ENCODE measurements around the gene LILRA6.
"Not testable (repeated sequence)": the region's sequence is repeated elsewhere in the genome, so short reads cannot be mapped to it uniquely, and the experiment has no call there.

The LILRA6 gene

DNA sequence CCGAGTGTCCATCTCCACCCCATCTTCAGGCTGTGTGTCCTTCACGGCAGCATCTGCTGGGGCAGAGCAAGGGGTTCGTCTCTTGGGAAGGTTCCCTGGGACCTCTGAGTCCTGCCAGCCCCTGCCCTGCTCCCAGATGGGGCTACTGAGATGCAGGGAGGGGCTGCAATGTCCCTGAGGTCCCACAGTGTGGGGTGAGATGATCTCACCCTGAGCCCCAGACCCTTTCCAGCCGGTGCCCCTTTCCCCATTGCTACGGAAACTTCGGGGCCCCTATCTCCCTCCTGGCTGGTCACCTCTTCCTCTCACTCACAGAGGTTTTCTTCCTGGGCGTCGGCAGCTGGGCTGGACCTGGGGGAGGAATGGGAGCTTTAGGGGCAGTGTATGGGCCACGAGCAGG is 33.4 kb upstream of the LILRA6 start:
- FAIRE-seq (no peak), DNase-seq (ENCODE audit: insufficient read length, low spot score) (no peak)
- TF ChIP-seq POLR2A (IDR thresholded peaks at IDR 0.05; ENCODE audit: low read depth, low read length): no peak

DNA sequence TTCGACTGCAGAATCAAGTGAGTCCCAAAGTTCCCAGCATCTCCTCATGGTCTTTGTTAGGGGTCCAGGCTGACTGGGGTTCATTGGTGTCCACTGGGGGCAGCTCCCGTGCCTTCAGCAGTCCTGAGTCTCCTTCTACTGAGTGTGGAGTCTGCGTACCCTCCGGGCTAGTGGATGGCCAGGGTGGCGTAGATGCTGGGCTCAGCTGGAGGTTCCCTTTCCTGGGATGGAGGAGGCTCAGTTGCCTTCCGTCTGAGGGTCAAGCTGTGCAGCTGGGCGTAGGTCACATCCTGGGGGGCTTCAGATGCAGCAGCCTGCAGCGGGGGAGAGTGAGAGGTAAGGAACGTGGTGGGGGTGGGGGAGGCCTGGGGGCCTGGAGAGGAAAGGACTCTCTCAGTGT is 31.9 kb upstream of the LILRA6 start:
- FAIRE-seq; DNase-seq (ENCODE audit: insufficient read length, low spot score): not testable (repeated sequence)

DNA sequence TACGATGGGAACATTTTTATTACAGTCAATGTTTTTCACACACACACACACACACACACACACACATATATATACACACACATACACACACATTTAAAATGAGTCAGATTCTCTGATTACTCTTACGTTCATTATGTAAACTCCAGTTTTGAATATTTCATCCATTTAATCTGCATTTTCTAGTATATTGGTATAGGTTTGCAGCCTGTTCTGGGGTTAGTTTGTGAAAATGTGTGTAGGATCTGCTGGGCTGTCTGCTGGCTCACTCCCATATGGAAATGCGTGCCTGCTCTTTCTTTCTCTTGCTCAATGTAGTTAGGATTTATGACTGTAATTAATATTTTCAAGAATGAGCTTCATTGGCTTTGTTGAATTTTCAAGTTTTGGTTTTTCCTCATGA is 31.2 kb upstream of the LILRA6 start:
- FAIRE-seq (no peak), DNase-seq (ENCODE audit: insufficient read length, low spot score) (no peak)
- TF ChIP-seq POLR2A (IDR thresholded peaks at IDR 0.05; ENCODE audit: low read depth, low read length): no peak

DNA sequence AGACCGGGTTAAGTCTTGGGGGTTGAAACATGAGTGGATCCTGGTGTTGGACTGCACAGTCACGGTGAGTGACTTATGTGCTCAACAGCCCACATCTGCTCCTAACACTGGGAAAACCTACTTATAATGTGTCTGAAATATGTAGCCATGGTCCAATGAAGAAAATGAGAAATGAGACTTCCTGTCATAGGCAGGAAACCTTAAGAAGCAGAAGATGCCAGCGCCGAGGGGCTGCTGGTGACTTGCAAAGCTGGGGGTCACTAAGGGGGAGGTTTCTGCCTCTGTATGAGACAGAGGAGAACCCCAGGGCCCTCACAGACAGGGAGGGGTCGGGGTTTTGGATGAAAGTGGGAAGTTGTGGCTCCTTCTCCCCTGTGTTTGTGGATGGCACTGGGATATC is 29.6 kb upstream of the LILRA6 start:
- not testable (repeated sequence) for DNase-seq (ENCODE audit: insufficient read length, low spot score); FAIRE-seq

DNA sequence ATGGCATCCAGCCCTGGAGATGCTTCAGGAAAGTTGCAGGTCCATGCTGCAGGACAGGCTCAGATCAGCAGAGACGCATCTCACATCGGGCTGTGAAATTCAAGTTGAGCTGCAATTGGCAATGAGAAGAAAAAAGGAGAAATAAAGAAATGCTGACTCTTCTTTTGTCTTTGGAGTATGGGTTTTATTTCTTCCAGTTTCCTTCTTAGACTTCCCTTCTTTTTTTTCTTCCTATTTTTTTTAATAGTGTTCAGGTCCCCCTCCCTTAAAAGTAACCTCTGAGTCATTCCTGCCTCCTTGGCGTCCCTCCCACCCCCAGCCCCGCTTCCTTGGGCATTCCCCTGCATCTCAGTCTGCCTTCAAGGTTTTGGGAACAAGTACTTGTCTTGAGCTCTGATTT is 29.0 kb upstream of the LILRA6 start:
- FAIRE-seq; DNase-seq (ENCODE audit: insufficient read length, low spot score): not testable (repeated sequence)

DNA sequence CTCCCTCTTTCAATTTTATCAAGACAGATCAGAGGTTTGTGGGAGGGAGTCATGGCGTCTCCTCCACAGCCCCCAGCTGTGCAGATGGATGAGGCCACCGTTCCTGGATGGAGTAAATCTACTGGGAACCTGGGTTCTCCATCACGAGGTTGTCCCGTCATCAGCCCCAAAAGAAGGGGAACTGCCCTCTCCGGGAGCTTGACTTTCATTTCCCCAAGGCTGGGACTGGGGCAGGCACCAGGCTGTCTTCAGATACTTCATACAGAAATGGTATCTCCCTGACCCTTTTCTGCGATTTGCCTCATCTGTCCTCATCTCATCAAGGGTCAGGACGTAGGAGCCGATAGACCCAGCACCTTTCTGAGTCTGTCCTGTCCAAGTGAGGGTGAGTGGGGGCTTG is 28.5 kb upstream of the LILRA6 start:
- TF ChIP-seq POLR2A (IDR thresholded peaks at IDR 0.05; ENCODE audit: low read depth, low read length): no peak
- no peak for DNase-seq (ENCODE audit: insufficient read length, low spot score)
- no peak for FAIRE-seq

DNA sequence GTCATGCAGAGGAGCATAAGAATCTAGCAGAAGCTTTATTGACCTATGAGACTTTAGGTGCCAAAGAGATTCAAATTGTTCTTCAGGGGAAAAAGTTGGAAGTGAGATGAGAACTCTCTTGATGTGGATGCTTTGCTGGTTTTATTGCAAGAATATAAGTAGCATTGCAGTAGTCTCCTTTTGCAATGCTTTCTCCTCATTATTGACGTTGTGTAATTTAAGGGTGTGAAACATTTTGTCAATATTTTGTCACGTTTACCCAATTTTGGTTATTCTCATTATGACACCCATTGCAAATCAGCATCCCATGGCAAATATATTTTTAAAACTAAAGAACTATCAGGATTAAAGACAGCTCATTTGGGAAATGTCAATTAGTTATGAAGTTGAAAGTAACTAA is 26.3 kb upstream of the LILRA6 start:
- no peak for TF ChIP-seq POLR2A (IDR thresholded peaks at IDR 0.05; ENCODE audit: low read depth, low read length)

DNA sequence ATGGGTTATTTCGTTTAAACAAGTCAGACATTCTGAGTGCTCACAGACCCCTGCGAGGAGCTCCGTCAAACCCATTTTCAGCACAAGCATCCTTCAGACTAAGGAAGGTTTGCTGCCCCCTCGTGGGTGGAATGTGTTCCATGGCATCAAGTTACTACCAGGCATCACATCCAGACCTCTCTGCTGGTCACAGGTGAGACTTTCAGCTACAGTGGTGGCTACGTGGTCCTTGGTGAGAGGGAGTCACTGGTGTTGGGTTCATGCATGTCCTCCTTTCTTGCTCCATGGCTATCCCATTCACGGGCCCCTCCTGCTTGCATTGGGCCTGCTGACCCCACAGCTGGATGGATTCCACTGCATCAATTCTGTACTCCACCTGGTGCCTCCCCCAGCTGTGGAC is 23.5 kb upstream of the LILRA6 start:
- FAIRE-seq (no peak), DNase-seq (ENCODE audit: insufficient read length, low spot score) (peak; percentile 67)
- no peak for TF ChIP-seq POLR2A (IDR thresholded peaks at IDR 0.05; ENCODE audit: low read depth, low read length)

More for the DNA sequence above, 26.3 kb upstream of the LILRA6 start:
- no peak for FAIRE-seq
- DNase-seq (ENCODE audit: insufficient read length, low spot score): no peak

DNA sequence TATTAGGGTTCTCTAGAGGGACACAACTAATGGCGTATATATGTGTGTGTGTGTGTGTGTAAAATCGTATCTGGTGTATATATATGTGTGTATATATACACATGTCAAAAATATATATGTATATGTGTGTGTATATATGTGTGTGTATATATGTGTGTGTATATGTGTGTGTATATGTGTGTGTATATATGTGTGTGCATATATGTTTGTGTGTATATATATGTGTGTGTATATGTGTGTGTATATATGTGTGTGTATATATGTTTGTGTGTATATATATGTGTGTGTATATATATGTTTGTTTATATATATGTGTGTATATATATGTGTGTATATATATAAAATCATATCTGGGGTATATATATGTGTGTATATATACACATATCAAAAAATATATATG is 19.9 kb upstream of the LILRA6 start:
- no peak for FAIRE-seq
- no peak for DNase-seq (ENCODE audit: insufficient read length, low spot score)
- no peak for TF ChIP-seq POLR2A (IDR thresholded peaks at IDR 0.05; ENCODE audit: low read depth, low read length)

DNA sequence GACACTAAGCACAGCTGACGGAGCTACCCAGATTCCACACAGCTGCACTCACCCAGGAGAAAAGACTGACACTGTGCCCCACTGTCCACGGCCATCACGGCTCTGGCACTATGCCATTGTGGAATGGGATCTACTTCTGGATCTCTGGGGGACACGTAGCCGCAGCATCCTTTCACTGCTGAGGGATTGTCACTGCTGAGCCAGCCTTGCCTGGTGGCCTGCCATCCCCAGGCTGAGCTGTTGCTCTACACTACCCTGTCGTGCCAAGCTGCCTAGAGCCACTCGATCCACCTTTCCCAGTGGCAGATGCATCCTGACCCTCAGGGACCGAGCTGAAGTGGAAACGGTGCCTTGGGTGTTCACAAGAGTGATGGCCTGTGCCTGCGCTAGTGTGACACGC is 19.5 kb upstream of the LILRA6 start:
- DNase-seq (ENCODE audit: insufficient read length, low spot score) (no peak), FAIRE-seq (no peak)
- peak; percentile 25; the same call in 1 of the 2 replicates for TF ChIP-seq POLR2A (IDR thresholded peaks at IDR 0.05; ENCODE audit: low read depth, low read length)

DNA sequence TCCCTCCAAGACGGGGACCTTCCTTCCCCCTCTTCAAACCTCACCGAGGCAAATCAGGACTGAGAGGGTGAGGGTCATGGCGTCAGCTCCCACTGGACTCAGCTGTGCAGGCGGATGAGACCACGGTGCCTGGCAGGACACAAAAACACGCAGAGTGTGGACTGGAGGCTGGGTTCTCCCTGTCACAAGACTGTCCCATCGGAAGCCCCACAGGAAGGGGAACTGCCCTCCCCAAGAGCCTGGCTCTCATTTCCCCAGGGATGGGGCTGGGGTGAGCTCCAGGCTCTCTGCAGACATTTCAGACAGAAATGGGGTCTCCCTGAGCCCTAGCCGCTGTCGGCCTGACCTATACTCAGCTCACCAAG is 14.5 kb upstream of the LILRA6 start, which contains the start of gene LILRB5:
Gene LILRB5, minus strand, starts transcription at position 158 of the 365 bp plus-strand sequence. Its CDS starts 80 bp downstream, at position 78.
- DNase-seq (ENCODE audit: insufficient read length, low spot score) (no peak), FAIRE-seq (no peak)
- TF ChIP-seq POLR2A (IDR thresholded peaks at IDR 0.05; ENCODE audit: low read depth, low read length): no peak

DNA sequence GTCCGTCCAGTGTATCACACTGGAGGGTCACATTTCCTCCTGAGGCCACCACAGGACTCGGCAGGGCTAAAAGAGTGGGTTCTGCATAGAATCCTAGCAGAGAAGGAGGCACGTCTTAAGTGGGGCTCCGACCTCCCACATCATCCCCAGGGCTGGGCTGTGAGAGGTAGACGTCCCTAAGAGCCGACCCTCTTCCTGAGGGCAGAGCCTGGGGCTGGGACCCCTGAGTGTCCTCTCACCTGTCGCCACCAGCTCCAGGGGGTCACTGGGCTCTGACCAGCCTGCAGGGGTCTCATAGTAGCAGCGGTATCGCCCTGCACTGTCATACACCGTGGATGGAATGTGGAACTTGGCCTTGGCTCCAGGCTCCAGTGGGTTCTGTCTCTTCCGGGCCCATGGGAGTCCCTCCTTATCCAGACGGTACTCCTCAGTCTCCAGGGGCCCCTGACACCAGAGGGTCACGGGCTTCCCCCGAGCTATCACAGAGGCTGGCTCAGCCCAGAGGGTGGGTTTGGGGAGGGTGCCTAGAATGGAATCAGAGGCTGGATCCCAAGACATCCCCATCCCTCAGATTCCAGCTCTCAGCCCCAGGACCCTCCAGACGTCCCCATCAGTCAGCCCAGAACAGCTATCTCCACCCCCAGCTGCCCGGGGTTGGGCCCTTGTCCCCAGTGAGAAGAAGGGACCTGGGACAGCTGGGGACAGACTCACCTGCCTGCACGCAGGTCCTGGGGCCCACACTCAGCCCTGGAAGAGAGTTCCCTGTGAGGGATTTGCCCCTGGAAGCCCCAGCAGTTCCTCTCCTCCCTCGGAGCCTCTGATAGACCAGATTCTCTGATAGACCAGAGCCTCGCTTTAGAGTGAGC is 13.9 kb upstream of the LILRA6 start:
- FAIRE-seq: no peak
- TF ChIP-seq POLR2A (IDR thresholded peaks at IDR 0.05; ENCODE audit: low read depth, low read length): no peak
- DNase-seq (ENCODE audit: insufficient read length, low spot score): no peak

DNA sequence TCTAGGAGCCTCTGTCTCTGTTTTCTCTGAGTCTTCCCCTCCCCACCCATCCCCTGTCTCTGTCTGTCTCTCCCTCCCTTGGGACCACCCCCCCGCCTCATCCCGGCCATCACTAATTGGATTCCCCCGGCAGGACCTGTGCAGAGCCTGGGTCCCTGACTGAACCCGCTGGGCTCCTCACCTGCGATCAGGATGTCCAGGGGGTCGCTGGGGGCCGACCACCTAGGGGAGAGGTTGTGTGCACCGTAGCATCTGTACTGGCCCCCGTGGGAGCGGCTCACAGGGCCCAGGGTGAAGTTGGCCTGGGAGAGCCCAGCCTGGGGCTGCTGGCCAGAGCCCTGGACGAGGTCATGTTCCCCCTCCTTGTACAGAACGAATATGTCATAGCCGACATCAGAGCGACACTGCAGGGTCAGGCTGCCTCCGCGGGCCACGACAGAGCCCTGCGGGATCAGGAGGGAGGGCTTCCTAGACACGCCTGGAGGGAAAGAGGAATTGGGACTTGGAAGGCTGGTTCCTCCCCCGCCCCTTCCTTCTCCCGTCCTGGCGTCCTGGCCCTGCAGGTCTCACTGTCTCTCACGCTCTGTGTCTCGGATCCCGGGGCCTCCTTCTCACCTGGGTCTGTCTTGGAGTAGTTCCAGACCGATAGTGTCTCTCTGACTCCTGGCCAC is 12.7 kb upstream of the LILRA6 start:
- DNase-seq (ENCODE audit: insufficient read length, low spot score) (no peak), FAIRE-seq (no peak)
- TF ChIP-seq POLR2A (IDR thresholded peaks at IDR 0.05; ENCODE audit: low read depth, low read length): no peak

DNA sequence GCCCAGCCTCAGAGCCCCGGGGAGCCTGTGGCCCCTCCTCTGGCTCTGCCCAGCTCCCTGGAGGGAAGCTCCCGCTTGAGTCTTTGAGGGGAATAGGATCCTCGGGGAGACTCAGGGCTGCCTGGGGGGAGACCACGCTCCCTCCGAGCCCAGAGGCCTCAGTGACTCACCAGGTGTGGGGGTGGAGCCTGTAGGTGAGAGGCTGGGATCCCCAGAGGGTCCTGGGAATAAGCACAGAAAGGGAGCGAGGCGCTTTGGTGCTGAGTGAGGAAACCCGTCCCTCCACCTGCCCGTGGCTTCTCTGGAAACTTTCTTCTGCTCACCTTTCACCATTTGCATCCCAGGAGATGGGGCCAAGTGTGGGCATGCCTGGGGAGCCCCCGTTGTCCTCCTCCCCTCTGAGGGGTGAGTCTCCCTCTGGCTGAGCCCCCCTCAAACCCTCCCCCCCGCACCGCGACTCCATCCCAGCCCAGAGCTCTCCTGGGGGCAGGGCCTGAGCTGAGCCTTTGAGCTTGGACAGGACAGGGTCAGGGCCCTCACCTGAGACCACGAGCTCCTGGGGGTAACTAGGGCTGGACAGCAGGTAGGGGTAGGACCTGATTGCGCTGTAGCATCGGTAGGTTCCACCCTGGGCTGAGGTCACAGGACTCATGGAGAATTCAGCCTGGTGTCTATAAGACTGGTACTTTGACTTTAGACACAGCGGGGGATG is 11.8 kb upstream of the LILRA6 start:
- no peak for TF ChIP-seq POLR2A (IDR thresholded peaks at IDR 0.05; ENCODE audit: low read depth, low read length)
- DNase-seq (ENCODE audit: insufficient read length, low spot score) (no peak), FAIRE-seq (no peak)
